ENCODE results near the gene FOXD4L6.
"Not testable (repeated sequence)": the region's sequence is repeated elsewhere in the genome, so short reads cannot be mapped to it uniquely, and the experiment has no call there.

DNA sequence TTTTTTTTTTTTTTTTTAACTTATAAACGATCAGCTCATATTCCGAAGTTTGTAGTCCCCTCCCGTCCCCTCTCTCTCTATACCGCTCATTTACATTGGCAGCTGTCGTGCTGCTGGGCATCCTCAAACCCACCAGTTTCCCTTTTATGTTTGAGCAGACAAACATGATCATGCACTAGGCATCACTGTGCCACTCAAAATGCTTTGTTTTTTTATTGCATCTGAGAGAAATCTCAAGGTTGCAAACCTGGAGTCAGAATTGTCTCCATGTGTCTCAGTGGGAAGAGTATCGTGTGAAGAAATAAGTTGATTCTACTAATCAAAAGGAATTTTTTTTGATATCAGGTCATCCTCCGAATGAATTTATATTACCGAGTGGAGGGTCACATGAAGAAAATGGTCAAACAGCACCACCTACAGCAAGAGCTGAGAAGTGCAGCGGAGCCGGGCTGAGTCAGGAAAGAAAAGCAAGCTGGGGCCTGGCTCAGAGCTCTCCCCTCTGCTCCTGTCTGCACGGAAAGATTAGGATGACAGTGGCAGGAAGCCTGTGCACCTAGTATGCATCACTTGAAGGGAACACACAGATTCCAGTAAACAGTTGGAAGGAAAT, 39.9 kb downstream of the FOXD4L6 start:
- TF ChIP-seq, protein P1, sequence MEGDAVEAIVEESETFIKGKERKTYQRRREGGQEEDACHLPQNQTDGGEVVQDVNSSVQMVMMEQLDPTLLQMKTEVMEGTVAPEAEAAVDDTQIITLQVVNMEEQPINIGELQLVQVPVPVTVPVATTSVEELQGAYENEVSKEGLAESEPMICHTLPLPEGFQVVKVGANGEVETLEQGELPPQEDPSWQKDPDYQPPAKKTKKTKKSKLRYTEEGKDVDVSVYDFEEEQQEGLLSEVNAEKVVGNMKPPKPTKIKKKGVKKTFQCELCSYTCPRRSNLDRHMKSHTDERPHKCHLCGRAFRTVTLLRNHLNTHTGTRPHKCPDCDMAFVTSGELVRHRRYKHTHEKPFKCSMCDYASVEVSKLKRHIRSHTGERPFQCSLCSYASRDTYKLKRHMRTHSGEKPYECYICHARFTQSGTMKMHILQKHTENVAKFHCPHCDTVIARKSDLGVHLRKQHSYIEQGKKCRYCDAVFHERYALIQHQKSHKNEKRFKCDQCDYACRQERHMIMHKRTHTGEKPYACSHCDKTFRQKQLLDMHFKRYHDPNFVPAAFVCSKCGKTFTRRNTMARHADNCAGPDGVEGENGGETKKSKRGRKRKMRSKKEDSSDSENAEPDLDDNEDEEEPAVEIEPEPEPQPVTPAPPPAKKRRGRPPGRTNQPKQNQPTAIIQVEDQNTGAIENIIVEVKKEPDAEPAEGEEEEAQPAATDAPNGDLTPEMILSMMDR (conservative IDR thresholded peaks at IDR 0.05; ENCODE audit: low read length): peak; percentile 38
- not testable (repeated sequence) for TF ChIP-seq EZH2phosphoT487 (IDR thresholded peaks at IDR 0.05; ENCODE audit: borderline replicate concordance)

Data from Loucy (cell line).